ENCODE data around the gene URM1.

- TF ChIP-seq CTCF (IDR thresholded peaks at IDR 0.05) (no peak), POLR2A (IDR thresholded peaks at IDR 0.05) (no peak), EP300 (IDR thresholded peaks at IDR 0.05) (no peak), POLR2AphosphoS5 (IDR thresholded peaks at IDR 0.05) (no peak)
These were observed 28.0 kb upstream of the URM1 start for GRCh38 chr9:128342971-128343680.

Data from upper lobe of left lung (tissue), 4 donors.